OCI-LY1 (cell line): ENCODE results near the gene MBOAT1.

ENCODE experiments used
- H2AFZ ChIP-seq: fragments of 200-600 bp; sonication (generic), shearing (Covaris generic); 2 replicates; pipeline ENCODE4 v1.6.0; 2014; ENCODE audit warnings: antibody characterized with exemption, mild to moderate bottlenecking, low read length
- H3F3A ChIP-seq: fragments of 200-600 bp; sonication (generic), shearing (Covaris generic); 2 replicates; pipeline ENCODE4 v1.6.0; 2014; ENCODE audit warnings: mild to moderate bottlenecking, antibody characterized with exemption, low read length, moderate library complexity; ENCODE audit not compliant: insufficient read depth
- H3K27ac ChIP-seq: fragments of 200-600 bp; sonication (generic); 2 replicates; pipeline ENCODE4 v1.5.1; 2014; ENCODE audit warnings: low read length, mixed run types, mild to moderate bottlenecking, low read depth; ENCODE audit not compliant: poor library complexity, severe bottlenecking
- H3K27me3 ChIP-seq: fragments of 200-600 bp; sonication (generic); 2 replicates; pipeline ENCODE4 v1.6.0; 2014; ENCODE audit warnings: antibody characterized with exemption, mild to moderate bottlenecking, low read length, moderate library complexity; ENCODE audit not compliant: insufficient read depth
- H3K36me3 ChIP-seq: fragments of 200-600 bp; sonication (generic); 2 replicates; pipeline ENCODE4 v1.6.1; 2014; ENCODE audit warnings: mild to moderate bottlenecking, antibody characterized with exemption, low read length, moderate library complexity, mixed read lengths; ENCODE audit not compliant: insufficient read depth
- H3K4me1 ChIP-seq: fragments of 200-600 bp; sonication (generic); 2 replicates; pipeline ENCODE4 v1.5.1; 2014; ENCODE audit warnings: mild to moderate bottlenecking, low read length, moderate library complexity; ENCODE audit not compliant: insufficient read depth, severe bottlenecking
- H3K4me2 ChIP-seq: fragments of 200-600 bp; sonication (generic), shearing (Covaris generic); 2 replicates; pipeline ENCODE4 v1.6.1; 2014; ENCODE audit warnings: low read length
- H3K4me3 ChIP-seq: fragments of 200-600 bp; sonication (generic); 2 replicates; pipeline ENCODE4 v1.5.1; 2014; ENCODE audit warnings: low read length, low read depth, mild to moderate bottlenecking, mixed read lengths; ENCODE audit not compliant: poor library complexity, severe bottlenecking
- H3K79me2 ChIP-seq: fragments of 200-600 bp; shearing (Covaris generic); 2 replicates; pipeline ENCODE4 v1.6.1; 2016; ENCODE audit warnings: mixed run types, low read length, mixed read lengths; ENCODE audit not compliant: insufficient read depth
- H3K9ac ChIP-seq: fragments of 200-600 bp; sonication (generic), shearing (Covaris generic); 2 replicates; pipeline ENCODE4 v1.6.1; 2014; ENCODE audit warnings: mild to moderate bottlenecking, low read length, mixed read lengths
- H3K9me2 ChIP-seq: fragments of 200-600 bp; sonication (generic), shearing (Covaris generic); 2 replicates; pipeline ENCODE4 v1.6.1; 2014; ENCODE audit warnings: low read depth, mild to moderate bottlenecking, low read length, mixed read lengths
- H3K9me3 ChIP-seq: fragments of 200-600 bp; shearing (Covaris generic); 2 replicates; pipeline ENCODE4 v1.6.1; 2014; ENCODE audit warnings: low read length, mixed read lengths
- H4K20me1 ChIP-seq: fragments of 200-600 bp; sonication (generic), shearing (Covaris generic); 2 replicates; pipeline ENCODE4 v1.6.0; 2016; ENCODE audit warnings: mild to moderate bottlenecking, low read length; ENCODE audit not compliant: insufficient read depth
- CTCF ChIP-seq: fragments of 200-600 bp; sonication (generic), shearing (Covaris generic); IDR thresholded peaks from 2 replicates; pipeline ENCODE4 v1.5.1; 2017; ENCODE audit warnings: mild to moderate bottlenecking, antibody characterized with exemption, low read length, moderate library complexity, mixed read lengths
- EZH2 ChIP-seq: fragments of 200-600 bp; sonication (generic), shearing (Covaris generic); IDR thresholded peaks from 2 replicates; pipeline ENCODE4 v1.8.0; 2017; ENCODE audit warnings: borderline replicate concordance, mixed run types, mild to moderate bottlenecking, antibody characterized with exemption, low read length, moderate library complexity, mixed read lengths

Gene MBOAT1

GRCh38 chr6:20172842-20173456 is 39.3 kb downstream of the MBOAT1 start:
- Histone ChIP-seq H3K4me1 (no peaks in the 10 kb centered on the region), H3K4me2 (no peak overlapping the region), H3F3A (no peaks in the 10 kb centered on the region), H3K9me3 (no peaks in the 10 kb centered on the region), H4K20me1 (no peaks in the 10 kb centered on the region), H2AFZ (no peak overlapping the region), H3K4me3 (no peak overlapping the region), H3K27me3 (no peaks in the 10 kb centered on the region), H3K9me2 (no peaks in the 10 kb centered on the region), H3K27ac (no peak overlapping the region), H3K9ac (no peak overlapping the region), H3K36me3 (no peaks in the 10 kb centered on the region), H3K79me2 (no peaks in the 10 kb centered on the region)
- TF ChIP-seq CTCF, result no peak
- no peak for TF ChIP-seq EZH2

- Histone ChIP-seq H3K9ac (no peak overlapping the region), H3K4me3 (no peak overlapping the region), H3K36me3 (no peaks in the 10 kb centered on the region), H3K4me1 (no peaks in the 10 kb centered on the region), H4K20me1 (no peaks in the 10 kb centered on the region), H3K9me2 (no peaks in the 10 kb centered on the region), H2AFZ (no peak overlapping the region), H3K4me2 (no peak overlapping the region), H3K27me3 (no peaks in the 10 kb centered on the region), H3F3A (no peaks in the 10 kb centered on the region), H3K27ac (no peak overlapping the region), H3K79me2 (no peaks in the 10 kb centered on the region), H3K9me3 (no peaks in the 10 kb centered on the region)
- no peak for TF ChIP-seq EZH2
- no peak for TF ChIP-seq CTCF
Measured at GRCh38 chr6:20170455-20171148, 41.7 kb downstream of the MBOAT1 start.

- TF ChIP-seq CTCF (no peak), EZH2 (no peak)
- Histone ChIP-seq H3K27me3 (no peaks in the 10 kb centered on the region), H3K79me2 (no peaks in the 10 kb centered on the region), H2AFZ (no peak overlapping the region), H3K4me3 (no peak overlapping the region), H4K20me1 (no peaks in the 10 kb centered on the region), H3K9me3 (no peaks in the 10 kb centered on the region), H3K4me2 (no peak overlapping the region), H3K9ac (no peak overlapping the region), H3K4me1 (no peaks in the 10 kb centered on the region), H3K27ac (no peak overlapping the region), H3F3A (no peaks in the 10 kb centered on the region), H3K9me2 (no peaks in the 10 kb centered on the region), H3K36me3 (no peaks in the 10 kb centered on the region)
Measured at GRCh38 chr6:20169786-20170185, 42.5 kb downstream of the MBOAT1 start.
